Cardiac muscle cell (in vitro differentiated cells and primary cell): ENCODE results near the gene DUSP9. TPM values are rescaled to one million over a fixed set of nuclear protein-coding genes. Genes with fewer than 3 reads are reported as not detected.
A peak's percentile ranks its signal among the peaks of the same experiment; 100 is the strongest.

Experiments
- DNase-seq, 2 donors: peaks; one replicate each; pipeline versions ENCODE4 v3.0.0 to v3.0.0-alpha.2; 2010 to 2017; ENCODE audit warnings: low read depth in 1 of 2, low spot score in 1 of 2
- H3K27ac ChIP-seq: fragments of 200-600 bp; sonication (generic); 2 replicates; pipeline ENCODE4 v1.5.1; 2016
- H3K27me3 ChIP-seq: fragments of 200-600 bp; sonication (generic); 2 replicates; pipeline ENCODE4 v1.6.0; 2016; ENCODE audit warnings: control low read depth
- H3K36me3 ChIP-seq: fragments of 200-600 bp; sonication (generic); 2 replicates; pipeline ENCODE4 v1.5.1; 2016; ENCODE audit warnings: control low read depth
- H3K4me1 ChIP-seq: fragments of 200-600 bp; sonication (generic); 2 replicates; pipeline ENCODE4 v1.8.1; 2017; ENCODE audit warnings: low read depth, mild to moderate bottlenecking, mixed run types
- H3K4me3 ChIP-seq: fragments of 200-600 bp; sonication (generic); 2 replicates; pipeline ENCODE4 v1.5.1; 2016; ENCODE audit warnings: mild to moderate bottlenecking
- H3K9me3 ChIP-seq: fragments of 200-600 bp; sonication (generic); 2 replicates; pipeline ENCODE4 v1.5.1; 2017; ENCODE audit warnings: low read depth, mild to moderate bottlenecking, control low read depth
- polyA plus RNA-seq: library from polyadenylated mRNA; unstranded; fragments of >200 nt; fragmentation: Nextera tagmentation; extraction: Ambion mirVana; gene quantifications from 2 replicates; pipeline ENCODE4 v1.2.1, GENCODE V29; 2016
- total RNA-seq: library from RNA; depleted of rRNA; stranded (reverse); fragments of >200 nt; gene quantifications from 2 replicates; pipeline ENCODE4 v1.2.3, GENCODE V29; 2016
- TF ChIP-seq, protein P1 (sequence below): IDR thresholded peaks from 2 replicates; pipeline ENCODE4 v1.5.1; 2012; ENCODE audit warnings: low read depth, mild to moderate bottlenecking, low read length

The DUSP9 gene
- total and polyA plus RNA-seq, 2 experiments from 2014 or later: 6.8 to 8.7 TPM

DNA sequence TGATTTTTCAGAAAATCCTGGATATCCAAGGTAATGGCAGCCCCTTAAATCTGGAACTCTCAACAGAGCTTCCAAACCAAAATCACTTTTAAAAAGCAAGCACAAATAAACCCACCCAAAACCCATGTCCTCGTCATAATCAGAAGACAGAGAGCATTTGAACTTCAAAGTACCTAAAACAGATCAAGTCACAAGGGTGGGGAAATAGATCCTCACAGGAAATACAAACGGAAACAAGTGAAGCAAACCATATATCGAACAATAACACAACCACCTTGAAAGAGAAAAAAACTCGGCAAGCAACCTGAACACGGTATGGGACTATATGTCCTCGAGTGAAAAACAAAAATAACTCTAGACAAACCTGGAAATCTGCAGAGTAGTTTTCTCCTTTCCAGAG lies 32.2 kb upstream of the DUSP9 start:
- Histone ChIP-seq H3K36me3 (no peaks in the 10 kb centered on the region), H3K27me3 (peaks cover 72% of the 10 kb centered on the region), H3K4me3 (no peak overlapping the region), H3K27ac (no peak overlapping the region), H3K9me3 (no peaks in the 10 kb centered on the region), H3K4me1 (no peaks in the 10 kb centered on the region)
- DNase-seq: no peak
- TF ChIP-seq, protein P1, sequence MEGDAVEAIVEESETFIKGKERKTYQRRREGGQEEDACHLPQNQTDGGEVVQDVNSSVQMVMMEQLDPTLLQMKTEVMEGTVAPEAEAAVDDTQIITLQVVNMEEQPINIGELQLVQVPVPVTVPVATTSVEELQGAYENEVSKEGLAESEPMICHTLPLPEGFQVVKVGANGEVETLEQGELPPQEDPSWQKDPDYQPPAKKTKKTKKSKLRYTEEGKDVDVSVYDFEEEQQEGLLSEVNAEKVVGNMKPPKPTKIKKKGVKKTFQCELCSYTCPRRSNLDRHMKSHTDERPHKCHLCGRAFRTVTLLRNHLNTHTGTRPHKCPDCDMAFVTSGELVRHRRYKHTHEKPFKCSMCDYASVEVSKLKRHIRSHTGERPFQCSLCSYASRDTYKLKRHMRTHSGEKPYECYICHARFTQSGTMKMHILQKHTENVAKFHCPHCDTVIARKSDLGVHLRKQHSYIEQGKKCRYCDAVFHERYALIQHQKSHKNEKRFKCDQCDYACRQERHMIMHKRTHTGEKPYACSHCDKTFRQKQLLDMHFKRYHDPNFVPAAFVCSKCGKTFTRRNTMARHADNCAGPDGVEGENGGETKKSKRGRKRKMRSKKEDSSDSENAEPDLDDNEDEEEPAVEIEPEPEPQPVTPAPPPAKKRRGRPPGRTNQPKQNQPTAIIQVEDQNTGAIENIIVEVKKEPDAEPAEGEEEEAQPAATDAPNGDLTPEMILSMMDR: no peak

- no peak for DNase-seq
- no peak overlapping the region for H3K27ac ChIP-seq
Observed at GRCh38 chrX:153620576-153620975, 26.4 kb upstream of the DUSP9 start.

GRCh38 chrX:153621949-153622598 lies 24.9 kb upstream of the DUSP9 start:
- peaks cover 17% of the 10 kb centered on the region for H3K27me3 ChIP-seq
- H3K36me3 ChIP-seq: no peaks in the 10 kb centered on the region
- no peaks in the 10 kb centered on the region for H3K9me3 ChIP-seq
- DNase-seq: no peak
- no peak overlapping the region for H3K27ac ChIP-seq
- H3K4me1 ChIP-seq: no peaks in the 10 kb centered on the region
- TF ChIP-seq, protein P1: no peak
- H3K4me3 ChIP-seq: no peak overlapping the region

More at GRCh38 chrX:153620576-153620975, 26.4 kb upstream of the DUSP9 start:
- peaks cover 30% of the 10 kb centered on the region for H3K27me3 ChIP-seq
- H3K4me3 ChIP-seq: no peak overlapping the region
- H3K36me3 ChIP-seq: no peaks in the 10 kb centered on the region
- no peaks in the 10 kb centered on the region for H3K4me1 ChIP-seq
- H3K9me3 ChIP-seq: no peaks in the 10 kb centered on the region
- TF ChIP-seq, protein P1: no peak

DNA sequence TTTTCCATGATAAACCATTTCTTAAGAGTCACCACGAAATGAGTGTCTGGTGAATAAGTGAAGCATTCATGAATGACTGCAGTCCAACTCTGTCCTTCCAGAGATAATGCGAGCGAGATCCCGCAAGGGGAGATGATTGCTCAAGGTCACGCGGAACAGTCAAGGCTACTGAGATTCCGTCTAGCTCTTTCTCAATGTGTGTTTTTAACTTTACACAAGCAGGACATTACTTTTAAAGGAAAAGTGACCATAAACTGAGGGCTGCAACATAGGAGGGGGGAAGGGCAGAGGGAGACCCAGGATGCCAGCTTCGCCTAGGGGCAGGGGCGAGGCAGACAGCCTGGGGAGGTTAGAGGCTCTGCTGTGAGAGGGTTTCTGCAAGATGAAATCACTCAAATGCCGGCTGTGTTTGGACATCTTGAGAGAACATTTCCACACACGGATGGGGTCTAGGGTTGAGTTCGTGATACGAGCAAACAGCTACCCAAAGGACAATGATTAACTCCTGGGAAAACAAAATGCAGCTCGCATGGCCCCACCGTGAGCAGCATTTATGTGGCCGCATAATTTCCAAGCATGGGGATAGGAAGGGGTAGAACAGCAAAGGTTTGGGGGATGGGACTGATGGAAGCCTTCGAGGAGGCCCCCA lies 24.2 kb upstream of the DUSP9 start:
- TF ChIP-seq, protein P1: no peak
- peak in 1 of 2 donors; percentile 32 for DNase-seq
- Histone ChIP-seq H3K4me1 (no peaks in the 10 kb centered on the region), H3K27me3 (peaks cover 10% of the 10 kb centered on the region), H3K36me3 (no peaks in the 10 kb centered on the region), H3K27ac (no peak overlapping the region), H3K4me3 (no peak overlapping the region), H3K9me3 (no peaks in the 10 kb centered on the region)

DNA sequence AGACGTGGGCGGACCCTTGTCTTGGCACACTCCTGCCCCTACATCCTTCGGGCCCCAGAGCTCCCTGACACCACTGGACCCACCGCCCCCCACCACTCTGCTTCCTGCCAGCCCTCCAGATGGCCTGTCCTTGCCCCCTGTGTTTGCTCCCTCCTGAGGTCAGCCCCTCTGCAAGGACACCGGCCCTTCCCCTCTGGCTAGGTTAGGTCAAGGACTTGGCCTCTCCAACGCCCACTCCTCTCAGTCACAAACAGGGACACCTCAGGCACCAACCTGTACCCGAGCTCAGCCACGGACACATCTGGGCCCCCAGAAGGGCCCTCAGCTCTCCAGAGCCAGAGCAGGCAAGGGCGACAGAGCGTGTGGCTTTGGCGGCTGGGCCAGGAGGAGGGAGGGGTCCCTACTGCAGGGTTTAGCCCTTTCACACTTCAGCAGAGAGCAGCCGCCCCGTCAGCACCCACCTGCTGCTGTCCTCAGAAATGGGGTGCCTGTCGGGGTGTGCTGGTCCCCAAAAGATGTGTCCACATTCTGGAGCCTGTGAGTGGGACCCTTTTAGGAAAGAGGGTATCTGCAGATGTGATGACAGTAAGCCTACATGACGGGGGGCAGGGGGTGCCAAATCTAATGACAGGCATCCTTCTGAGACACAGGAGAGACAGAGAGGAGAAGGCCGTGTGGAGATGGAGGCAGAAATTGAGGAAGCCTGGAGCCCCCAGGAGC lies 23.5 kb upstream of the DUSP9 start:
- no peak for DNase-seq
- TF ChIP-seq, protein P1: no peak
- Histone ChIP-seq H3K4me1 (no peaks in the 10 kb centered on the region), H3K4me3 (no peak overlapping the region), H3K27ac (no peak overlapping the region), H3K36me3 (no peaks in the 10 kb centered on the region), H3K27me3 (peaks cover 3% of the 10 kb centered on the region), H3K9me3 (no peaks in the 10 kb centered on the region)
